ENCODE measurements around the gene RABGAP1L.
"Not testable (repeated sequence)": the region's sequence is repeated elsewhere in the genome, so short reads cannot be mapped to it uniquely, and the experiment has no call there.

The RABGAP1L gene

GRCh38 chr1:174315239-174315638, 155.9 kb downstream of the RABGAP1L start:
- no peak overlapping the region for H2BK120ac ChIP-seq (ENCODE audit: insufficient read depth, low read length, poor library complexity)
- no peak overlapping the region for H2BK12ac ChIP-seq (ENCODE audit: low read length)
- H3K4me1 ChIP-seq (ENCODE audit: control insufficient read depth in 1 of 2, insufficient read depth in 2 of 2, low read length in 2 of 2): no peaks in the 10 kb centered on the region
- H2AK5ac ChIP-seq (ENCODE audit: low read length): no peak overlapping the region
- H4K91ac ChIP-seq (ENCODE audit: low read depth, low read length): no peak overlapping the region
- no peak overlapping the region for H3K9ac ChIP-seq (ENCODE audit: low read length)
- no peak overlapping the region for H3K4ac ChIP-seq (ENCODE audit: low read depth, low read length)
- no peak overlapping the region for H2BK5ac ChIP-seq (ENCODE audit: low read depth, low read length, poor library complexity)
- H4K12ac ChIP-seq (ENCODE audit: low read depth, low read length): no peak overlapping the region
- H3K79me1 ChIP-seq (ENCODE audit: low read length): no peaks in the 10 kb centered on the region
- no peak overlapping the region for H3K4me3 ChIP-seq (ENCODE audit: low read depth, low read length)
- no peak overlapping the region for H3K23ac ChIP-seq (ENCODE audit: low read length)
- peaks cover 3% of the 10 kb centered on the region for H3K9me3 ChIP-seq (ENCODE audit: insufficient read depth, low read depth, low read length)
- no peak overlapping the region for H3K27ac ChIP-seq (ENCODE audit: low read depth, low read length)
- no peaks in the 10 kb centered on the region for H3K27me3 ChIP-seq (ENCODE audit: insufficient read depth, low read length)
- no peak overlapping the region for H4K8ac ChIP-seq (ENCODE audit: low read depth, low read length)
- no peak overlapping the region for H3K4me2 ChIP-seq (ENCODE audit: low read length)
- DNase-seq: no peak
- no peak overlapping the region for H3K14ac ChIP-seq (ENCODE audit: low read length)
- no CpG with 5 or more reads among the region's 2 CpGs for WGBS (ENCODE audit: extremely low coverage, insufficient coverage, insufficient read length)
- no peaks in the 10 kb centered on the region for H3K36me3 ChIP-seq (ENCODE audit: control insufficient read depth in 1 of 2, insufficient read depth in 2 of 2, low read length in 2 of 2)
- no peak overlapping the region for H2AFZ ChIP-seq (ENCODE audit: insufficient read depth, low read length, poor library complexity)
- no peaks in the 10 kb centered on the region for H3K79me2 ChIP-seq (ENCODE audit: control insufficient read depth, insufficient read depth, low read length, poor library complexity)
- no peak overlapping the region for H3K18ac ChIP-seq (ENCODE audit: low read length)

GRCh38 chr1:174320897-174321296, 161.6 kb downstream of the RABGAP1L start:
- not testable (repeated sequence) for H2BK5ac ChIP-seq (ENCODE audit: low read depth, low read length, poor library complexity); DNase-seq; H3K14ac ChIP-seq (ENCODE audit: low read length)

GRCh38 chr1:174322202-174322862, 163.0 kb downstream of the RABGAP1L start:
- Histone ChIP-seq H3K36me3 (ENCODE audit: control insufficient read depth in 1 of 2, insufficient read depth in 2 of 2, low read length in 2 of 2) (peaks cover 4 to 5% of the 10 kb centered on the region in 2 experiments), H3K79me1 (ENCODE audit: low read length) (no peaks in the 10 kb centered on the region), H3K4me3 (ENCODE audit: low read depth, low read length) (no peak overlapping the region), H3K9ac (ENCODE audit: low read length) (no peak overlapping the region), H3K18ac (ENCODE audit: low read length) (no peak overlapping the region), H3K4me2 (ENCODE audit: low read length) (no peak overlapping the region), H3K23ac (ENCODE audit: low read length) (no peak overlapping the region), H3K27me3 (ENCODE audit: insufficient read depth, low read length) (no peaks in the 10 kb centered on the region), H3K27ac (ENCODE audit: low read depth, low read length) (no peak overlapping the region), H2AFZ (ENCODE audit: insufficient read depth, low read length, poor library complexity) (no peak overlapping the region), H2BK5ac (ENCODE audit: low read depth, low read length, poor library complexity) (no peak overlapping the region), H4K91ac (ENCODE audit: low read depth, low read length) (no peak overlapping the region), H2BK120ac (ENCODE audit: insufficient read depth, low read length, poor library complexity) (no peak overlapping the region), H3K14ac (ENCODE audit: low read length) (no peak overlapping the region), H2AK5ac (ENCODE audit: low read length) (no peak overlapping the region), H3K79me2 (ENCODE audit: control insufficient read depth, insufficient read depth, low read length, poor library complexity) (no peaks in the 10 kb centered on the region), H4K8ac (ENCODE audit: low read depth, low read length) (no peak overlapping the region), H2BK12ac (ENCODE audit: low read length) (no peak overlapping the region), H3K9me3 (ENCODE audit: insufficient read depth, low read depth, low read length) (peaks cover 7% of the 10 kb centered on the region), H3K4ac (ENCODE audit: low read depth, low read length) (no peak overlapping the region), H4K12ac (ENCODE audit: low read depth, low read length) (no peak overlapping the region), H3K4me1 (ENCODE audit: control insufficient read depth in 1 of 2, insufficient read depth in 2 of 2, low read length in 2 of 2) (no peaks in the 10 kb centered on the region)
- DNase-seq: no peak
- no CpG with 5 or more reads among the region's 1 CpG for WGBS (ENCODE audit: extremely low coverage, insufficient coverage, insufficient read length)

More at GRCh38 chr1:174320897-174321296, 161.6 kb downstream of the RABGAP1L start:
- not testable (repeated sequence) for H3K79me1 ChIP-seq (ENCODE audit: low read length); H3K23ac ChIP-seq (ENCODE audit: low read length); H3K4ac ChIP-seq (ENCODE audit: low read depth, low read length); H3K27me3 ChIP-seq (ENCODE audit: insufficient read depth, low read length); H4K12ac ChIP-seq (ENCODE audit: low read depth, low read length); H3K27ac ChIP-seq (ENCODE audit: low read depth, low read length); H4K8ac ChIP-seq (ENCODE audit: low read depth, low read length); H2BK12ac ChIP-seq (ENCODE audit: low read length); H3K9me3 ChIP-seq (ENCODE audit: insufficient read depth, low read depth, low read length); H3K18ac ChIP-seq (ENCODE audit: low read length); H3K9ac ChIP-seq (ENCODE audit: low read length); H2BK120ac ChIP-seq (ENCODE audit: insufficient read depth, low read length, poor library complexity); H3K36me3 ChIP-seq (ENCODE audit: control insufficient read depth in 1 of 2, insufficient read depth in 2 of 2, low read length in 2 of 2); H3K4me2 ChIP-seq (ENCODE audit: low read length); H3K4me3 ChIP-seq (ENCODE audit: low read depth, low read length); H3K4me1 ChIP-seq (ENCODE audit: control insufficient read depth in 1 of 2, insufficient read depth in 2 of 2, low read length in 2 of 2); H4K91ac ChIP-seq (ENCODE audit: low read depth, low read length); H3K79me2 ChIP-seq (ENCODE audit: control insufficient read depth, insufficient read depth, low read length, poor library complexity); H2AK5ac ChIP-seq (ENCODE audit: low read length); H2AFZ ChIP-seq (ENCODE audit: insufficient read depth, low read length, poor library complexity)
- WGBS (ENCODE audit: extremely low coverage, insufficient coverage, insufficient read length): no CpG with 5 or more reads among the region's 3 CpGs

- Histone ChIP-seq H3K4me1 (ENCODE audit: control insufficient read depth in 1 of 2, insufficient read depth in 2 of 2, low read length in 2 of 2) (no peaks in the 10 kb centered on the region), H2AK5ac (ENCODE audit: low read length) (no peak overlapping the region), H3K18ac (ENCODE audit: low read length) (no peak overlapping the region), H3K79me2 (ENCODE audit: control insufficient read depth, insufficient read depth, low read length, poor library complexity) (no peaks in the 10 kb centered on the region), H3K36me3 (ENCODE audit: control insufficient read depth in 1 of 2, insufficient read depth in 2 of 2, low read length in 2 of 2) (peaks cover 4 to 5% of the 10 kb centered on the region in 2 experiments), H3K4me2 (ENCODE audit: low read length) (no peak overlapping the region), H3K9ac (ENCODE audit: low read length) (no peak overlapping the region), H3K27me3 (ENCODE audit: insufficient read depth, low read length) (no peaks in the 10 kb centered on the region), H3K4me3 (ENCODE audit: low read depth, low read length) (no peak overlapping the region), H2BK12ac (ENCODE audit: low read length) (no peak overlapping the region), H3K4ac (ENCODE audit: low read depth, low read length) (no peak overlapping the region), H3K14ac (ENCODE audit: low read length) (no peak overlapping the region), H2BK5ac (ENCODE audit: low read depth, low read length, poor library complexity) (no peak overlapping the region), H4K12ac (ENCODE audit: low read depth, low read length) (no peak overlapping the region), H4K91ac (ENCODE audit: low read depth, low read length) (no peak overlapping the region), H3K23ac (ENCODE audit: low read length) (no peak overlapping the region), H3K9me3 (ENCODE audit: insufficient read depth, low read depth, low read length) (peaks cover 7% of the 10 kb centered on the region), H2AFZ (ENCODE audit: insufficient read depth, low read length, poor library complexity) (no peak overlapping the region), H3K79me1 (ENCODE audit: low read length) (no peaks in the 10 kb centered on the region), H2BK120ac (ENCODE audit: insufficient read depth, low read length, poor library complexity) (no peak overlapping the region), H3K27ac (ENCODE audit: low read depth, low read length) (no peak overlapping the region), H4K8ac (ENCODE audit: low read depth, low read length) (no peak overlapping the region)
- WGBS (ENCODE audit: extremely low coverage, insufficient coverage, insufficient read length): no CpG with 5 or more reads among the region's 1 CpG
- no peak for DNase-seq
Observed at GRCh38 chr1:174324493-174324892, 165.2 kb downstream of the RABGAP1L start.

All from trophoblast cell (in vitro differentiated cells and primary cell).